ENCODE measurements around the gene VWA8.

VWA8 gene

DNA sequence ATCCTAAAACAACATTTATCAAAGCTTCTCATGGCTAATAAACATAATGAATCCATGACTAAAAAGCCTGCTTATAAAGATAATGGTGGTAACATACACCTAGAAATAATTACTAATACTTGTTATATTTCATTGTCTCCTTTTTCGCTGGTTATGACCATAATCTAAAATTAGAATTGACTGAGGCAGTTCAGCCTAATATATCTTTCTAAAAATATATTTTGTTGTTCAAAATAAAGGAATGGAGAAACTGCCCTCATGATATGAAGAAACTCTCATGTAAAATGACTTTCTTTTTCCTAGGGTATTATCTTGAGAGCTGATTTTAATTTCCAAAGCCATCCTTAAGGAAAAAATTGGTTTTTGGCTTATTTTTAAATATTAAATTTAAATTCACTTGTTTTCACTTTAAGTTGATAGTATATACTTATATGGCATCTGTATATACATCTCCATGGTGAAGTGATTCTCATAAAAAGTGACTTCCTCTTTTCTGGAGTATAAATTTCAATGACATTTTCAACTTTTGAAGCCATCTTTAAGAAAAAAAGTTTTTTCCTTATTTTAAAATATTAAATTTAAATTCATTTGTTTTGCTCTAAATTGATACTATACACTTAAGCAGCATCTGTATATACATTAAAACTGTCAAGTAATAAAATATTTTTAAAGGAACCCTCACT, 204.6 kb downstream of the VWA8 start:
- Histone ChIP-seq H3K9me2 (replicated peaks; ENCODE audit: control insufficient read depth, low read length) (no peaks in the 10 kb centered on the region), H4K20me1 (ENCODE audit: control insufficient read depth, insufficient read depth, low read depth, low read length) (no peaks in the 10 kb centered on the region), H3K4me2 (ENCODE audit: low read length) (no peak overlapping the region), H3K79me2 (ENCODE audit: control insufficient read depth, low read length) (no peaks in the 10 kb centered on the region), H3K36me3 (ENCODE audit: control insufficient read depth, low read length) (no peaks in the 10 kb centered on the region), H3K4me3 (ENCODE audit: low read length) (no peak overlapping the region), H3K27me3 (ENCODE audit: control insufficient read depth, low read length) (no peaks in the 10 kb centered on the region), H3F3A (ENCODE audit: control insufficient read depth, insufficient read depth) (no peaks in the 10 kb centered on the region), H3K4me1 (ENCODE audit: control insufficient read depth, low read length) (no peaks in the 10 kb centered on the region), H3K27ac (ENCODE audit: low read depth, low read length) (no peak overlapping the region), H3K9me3 (ENCODE audit: control insufficient read depth, insufficient read depth, low read length) (no peaks in the 10 kb centered on the region)
- TF ChIP-seq, protein P1, sequence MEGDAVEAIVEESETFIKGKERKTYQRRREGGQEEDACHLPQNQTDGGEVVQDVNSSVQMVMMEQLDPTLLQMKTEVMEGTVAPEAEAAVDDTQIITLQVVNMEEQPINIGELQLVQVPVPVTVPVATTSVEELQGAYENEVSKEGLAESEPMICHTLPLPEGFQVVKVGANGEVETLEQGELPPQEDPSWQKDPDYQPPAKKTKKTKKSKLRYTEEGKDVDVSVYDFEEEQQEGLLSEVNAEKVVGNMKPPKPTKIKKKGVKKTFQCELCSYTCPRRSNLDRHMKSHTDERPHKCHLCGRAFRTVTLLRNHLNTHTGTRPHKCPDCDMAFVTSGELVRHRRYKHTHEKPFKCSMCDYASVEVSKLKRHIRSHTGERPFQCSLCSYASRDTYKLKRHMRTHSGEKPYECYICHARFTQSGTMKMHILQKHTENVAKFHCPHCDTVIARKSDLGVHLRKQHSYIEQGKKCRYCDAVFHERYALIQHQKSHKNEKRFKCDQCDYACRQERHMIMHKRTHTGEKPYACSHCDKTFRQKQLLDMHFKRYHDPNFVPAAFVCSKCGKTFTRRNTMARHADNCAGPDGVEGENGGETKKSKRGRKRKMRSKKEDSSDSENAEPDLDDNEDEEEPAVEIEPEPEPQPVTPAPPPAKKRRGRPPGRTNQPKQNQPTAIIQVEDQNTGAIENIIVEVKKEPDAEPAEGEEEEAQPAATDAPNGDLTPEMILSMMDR (IDR thresholded peaks at IDR 0.05; ENCODE audit: low read depth, low read length, poor library complexity, severe bottlenecking), result no peak
- TF ChIP-seq EZH2phosphoT487 (IDR thresholded peaks at IDR 0.05; ENCODE audit: borderline replicate concordance, low read length), result no peak

- no peaks in the 10 kb centered on the region for H3K27me3 ChIP-seq (ENCODE audit: control insufficient read depth, low read length)
- TF ChIP-seq EZH2phosphoT487 (IDR thresholded peaks at IDR 0.05; ENCODE audit: borderline replicate concordance, low read length), result no peak
- TF ChIP-seq, protein P1 (IDR thresholded peaks at IDR 0.05; ENCODE audit: low read depth, low read length, poor library complexity, severe bottlenecking), result no peak
- H3K4me1 ChIP-seq (ENCODE audit: control insufficient read depth, low read length), result no peaks in the 10 kb centered on the region
- no peaks in the 10 kb centered on the region for H3F3A ChIP-seq (ENCODE audit: control insufficient read depth, insufficient read depth)
- H3K4me2 ChIP-seq (ENCODE audit: low read length), result no peak overlapping the region
- no peaks in the 10 kb centered on the region for H3K36me3 ChIP-seq (ENCODE audit: control insufficient read depth, low read length)
- H3K27ac ChIP-seq (ENCODE audit: low read depth, low read length), result no peak overlapping the region
- H3K4me3 ChIP-seq (ENCODE audit: low read length), result no peak overlapping the region
- no peaks in the 10 kb centered on the region for H3K9me2 ChIP-seq (replicated peaks; ENCODE audit: control insufficient read depth, low read length)
- H4K20me1 ChIP-seq (ENCODE audit: control insufficient read depth, insufficient read depth, low read depth, low read length), result no peaks in the 10 kb centered on the region
- H3K9me3 ChIP-seq (ENCODE audit: control insufficient read depth, insufficient read depth, low read length), result no peaks in the 10 kb centered on the region
- H3K79me2 ChIP-seq (ENCODE audit: control insufficient read depth, low read length), result no peaks in the 10 kb centered on the region
These were observed 209.0 kb downstream of the VWA8 start for GRCh38 chr13:41751734-41752445.

DNA sequence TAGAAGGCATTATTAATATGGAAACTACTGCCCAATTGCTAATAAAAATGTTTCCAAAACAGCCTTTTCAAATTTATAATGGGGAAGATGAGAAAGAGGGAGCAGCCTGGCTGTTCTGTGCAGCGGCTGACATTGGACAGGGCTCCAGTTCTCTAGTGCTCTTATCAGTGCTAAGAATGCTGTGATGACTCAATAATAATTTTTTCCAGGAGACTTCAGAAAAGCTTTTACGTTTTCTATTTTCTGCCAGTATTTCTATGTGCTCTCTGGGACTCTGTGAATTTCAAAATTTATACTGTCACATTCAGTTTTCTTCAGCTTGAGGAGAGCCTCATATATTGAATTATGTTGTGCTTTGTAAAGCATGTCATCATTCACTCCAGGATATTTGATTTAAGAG, 209.6 kb downstream of the VWA8 start:
- H3K27me3 ChIP-seq (ENCODE audit: control insufficient read depth, low read length), result no peaks in the 10 kb centered on the region
- no peaks in the 10 kb centered on the region for H3K9me2 ChIP-seq (replicated peaks; ENCODE audit: control insufficient read depth, low read length)
- no peak overlapping the region for H3K4me2 ChIP-seq (ENCODE audit: low read length)
- no peaks in the 10 kb centered on the region for H3K4me1 ChIP-seq (ENCODE audit: control insufficient read depth, low read length)
- no peaks in the 10 kb centered on the region for H3K9me3 ChIP-seq (ENCODE audit: control insufficient read depth, insufficient read depth, low read length)
- H3K27ac ChIP-seq (ENCODE audit: low read depth, low read length), result no peak overlapping the region
- H3K4me3 ChIP-seq (ENCODE audit: low read length), result no peak overlapping the region
- no peaks in the 10 kb centered on the region for H3K36me3 ChIP-seq (ENCODE audit: control insufficient read depth, low read length)
- no peaks in the 10 kb centered on the region for H3F3A ChIP-seq (ENCODE audit: control insufficient read depth, insufficient read depth)
- no peaks in the 10 kb centered on the region for H3K79me2 ChIP-seq (ENCODE audit: control insufficient read depth, low read length)
- H4K20me1 ChIP-seq (ENCODE audit: control insufficient read depth, insufficient read depth, low read depth, low read length), result no peaks in the 10 kb centered on the region
- TF ChIP-seq, protein P1 (IDR thresholded peaks at IDR 0.05; ENCODE audit: low read depth, low read length, poor library complexity, severe bottlenecking), result no peak
- no peak for TF ChIP-seq EZH2phosphoT487 (IDR thresholded peaks at IDR 0.05; ENCODE audit: borderline replicate concordance, low read length)
